Colonic mucosa (tissue), 4 donors: ENCODE data around the gene PRMT7. TPM values are rescaled to one million over a fixed set of nuclear protein-coding genes. Genes with fewer than 3 reads are reported as not detected.

Experiments used
- DNase-seq: peaks from one replicate; pipeline ENCODE4 v3.0.0-alpha.2; 2020
- H3K27ac ChIP-seq: fragments of 200-600 bp; one replicate; pipeline ENCODE4 v1.8.0; 2021
- H3K27me3 ChIP-seq: fragments of 200-600 bp; one replicate; pipeline ENCODE4 v1.8.0; 2021
- H3K36me3 ChIP-seq: fragments of 200-600 bp; one replicate; pipeline ENCODE4 v1.8.0; 2021
- H3K4me1 ChIP-seq: fragments of 200-600 bp; one replicate; pipeline ENCODE4 v1.8.0; 2021; ENCODE audit warnings: mild to moderate bottlenecking
- H3K4me3 ChIP-seq: fragments of 200-600 bp; one replicate; pipeline ENCODE4 v1.8.0; 2021
- H3K9ac ChIP-seq, 2 donors: one replicate each; pipeline ENCODE4 v1.7.0; 2013; ENCODE audit warnings: control low read depth in 2 of 2, low read depth in 2 of 2, low read length in 2 of 2
- H3K9me3 ChIP-seq: fragments of 200-600 bp; one replicate; pipeline ENCODE4 v1.8.0; 2021
- intact Hi-C: fragments of 100-400 bp; cut with DNase I; formaldehyde crosslinking; loops from one replicate; pipeline ENCODE4 v1.14.1; 2022
- total RNA-seq, 2 donors: library from RNA; stranded (reverse); fragmentation: NEBNext Ultra II Directional in 1 of 2; extraction: Animal tissue kit (Norgen Biotek cat#: 25700) in 1 of 2; gene quantifications; one replicate each; pipeline ENCODE4 v1.2.1, GENCODE V29; 2021
- TF ChIP-seq, protein P1 (sequence below): fragments of 200-600 bp; IDR thresholded peaks from one replicate; pipeline ENCODE4 v1.8.0; 2022; ENCODE audit warnings: antibody characterized with exemption, mild to moderate bottlenecking
- donor health status: healthy.
- donor health status: DM: no; HTN: no; CAD: no.
- donor health status: DM: no; HTN: no; CAD: no.

Gene PRMT7
- total RNA-seq, 2 donors from 2014 or later, result 18.0 to 45.4 TPM

GRCh38 chr16:68281368-68282063 is 29.3 kb upstream of the PRMT7 start:
- no peaks in the 10 kb centered on the region for H3K9me3 ChIP-seq
- H3K36me3 ChIP-seq, result no peaks in the 10 kb centered on the region
- TF ChIP-seq, protein P1, sequence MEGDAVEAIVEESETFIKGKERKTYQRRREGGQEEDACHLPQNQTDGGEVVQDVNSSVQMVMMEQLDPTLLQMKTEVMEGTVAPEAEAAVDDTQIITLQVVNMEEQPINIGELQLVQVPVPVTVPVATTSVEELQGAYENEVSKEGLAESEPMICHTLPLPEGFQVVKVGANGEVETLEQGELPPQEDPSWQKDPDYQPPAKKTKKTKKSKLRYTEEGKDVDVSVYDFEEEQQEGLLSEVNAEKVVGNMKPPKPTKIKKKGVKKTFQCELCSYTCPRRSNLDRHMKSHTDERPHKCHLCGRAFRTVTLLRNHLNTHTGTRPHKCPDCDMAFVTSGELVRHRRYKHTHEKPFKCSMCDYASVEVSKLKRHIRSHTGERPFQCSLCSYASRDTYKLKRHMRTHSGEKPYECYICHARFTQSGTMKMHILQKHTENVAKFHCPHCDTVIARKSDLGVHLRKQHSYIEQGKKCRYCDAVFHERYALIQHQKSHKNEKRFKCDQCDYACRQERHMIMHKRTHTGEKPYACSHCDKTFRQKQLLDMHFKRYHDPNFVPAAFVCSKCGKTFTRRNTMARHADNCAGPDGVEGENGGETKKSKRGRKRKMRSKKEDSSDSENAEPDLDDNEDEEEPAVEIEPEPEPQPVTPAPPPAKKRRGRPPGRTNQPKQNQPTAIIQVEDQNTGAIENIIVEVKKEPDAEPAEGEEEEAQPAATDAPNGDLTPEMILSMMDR, result no peak
- no peak for DNase-seq
- no peaks in the 10 kb centered on the region for H3K4me1 ChIP-seq
- H3K27ac ChIP-seq, result no peak overlapping the region
- H3K27me3 ChIP-seq, result no peaks in the 10 kb centered on the region
- no peak overlapping the region for H3K4me3 ChIP-seq
- intact Hi-C loops, result no loop called here
- H3K9ac ChIP-seq, result peak overlapping the region; percentile 4 to 19

DNA sequence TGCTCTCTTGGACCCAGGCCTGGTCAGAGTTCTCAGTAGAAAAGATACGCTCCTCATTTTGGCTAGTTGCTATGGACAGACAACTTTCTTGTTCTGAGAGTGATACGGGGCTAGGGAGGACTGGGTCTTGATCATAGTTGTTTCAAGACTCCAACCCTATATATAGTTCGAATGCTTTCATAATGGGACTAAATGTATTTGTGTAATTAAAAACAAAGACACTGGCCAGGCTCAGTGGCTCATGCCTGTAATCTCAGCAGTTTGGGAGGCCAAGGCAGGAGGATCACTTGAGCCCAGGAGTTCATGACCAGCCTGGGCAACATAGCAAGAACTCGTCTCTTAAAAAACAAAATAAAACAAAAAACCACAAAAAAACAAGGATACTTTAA is 28.8 kb upstream of the PRMT7 start:
- Histone ChIP-seq H3K9ac (no peak overlapping the region), H3K36me3 (no peaks in the 10 kb centered on the region), H3K9me3 (no peaks in the 10 kb centered on the region), H3K4me1 (peaks cover 2% of the 10 kb centered on the region), H3K27ac (no peak overlapping the region), H3K4me3 (no peak overlapping the region), H3K27me3 (no peaks in the 10 kb centered on the region)
- TF ChIP-seq, protein P1, result no peak
- DNase-seq, result no peak
- intact Hi-C loops, result no loop called here

- TF ChIP-seq, protein P1, result no peak
- intact Hi-C loops, result no loop called here
- no peaks in the 10 kb centered on the region for H3K9me3 ChIP-seq
- peak overlapping the region; percentile 9 for H3K27ac ChIP-seq
- peaks cover 5% of the 10 kb centered on the region for H3K4me1 ChIP-seq
- no peaks in the 10 kb centered on the region for H3K36me3 ChIP-seq
- no peak for DNase-seq
- no peak overlapping the region for H3K4me3 ChIP-seq
- H3K9ac ChIP-seq, result peak overlapping the region in 1 of 2 donors; percentile 55
- H3K27me3 ChIP-seq, result no peaks in the 10 kb centered on the region
These were observed 27.5 kb upstream of the PRMT7 start for GRCh38 chr16:68283346-68283745.

DNA sequence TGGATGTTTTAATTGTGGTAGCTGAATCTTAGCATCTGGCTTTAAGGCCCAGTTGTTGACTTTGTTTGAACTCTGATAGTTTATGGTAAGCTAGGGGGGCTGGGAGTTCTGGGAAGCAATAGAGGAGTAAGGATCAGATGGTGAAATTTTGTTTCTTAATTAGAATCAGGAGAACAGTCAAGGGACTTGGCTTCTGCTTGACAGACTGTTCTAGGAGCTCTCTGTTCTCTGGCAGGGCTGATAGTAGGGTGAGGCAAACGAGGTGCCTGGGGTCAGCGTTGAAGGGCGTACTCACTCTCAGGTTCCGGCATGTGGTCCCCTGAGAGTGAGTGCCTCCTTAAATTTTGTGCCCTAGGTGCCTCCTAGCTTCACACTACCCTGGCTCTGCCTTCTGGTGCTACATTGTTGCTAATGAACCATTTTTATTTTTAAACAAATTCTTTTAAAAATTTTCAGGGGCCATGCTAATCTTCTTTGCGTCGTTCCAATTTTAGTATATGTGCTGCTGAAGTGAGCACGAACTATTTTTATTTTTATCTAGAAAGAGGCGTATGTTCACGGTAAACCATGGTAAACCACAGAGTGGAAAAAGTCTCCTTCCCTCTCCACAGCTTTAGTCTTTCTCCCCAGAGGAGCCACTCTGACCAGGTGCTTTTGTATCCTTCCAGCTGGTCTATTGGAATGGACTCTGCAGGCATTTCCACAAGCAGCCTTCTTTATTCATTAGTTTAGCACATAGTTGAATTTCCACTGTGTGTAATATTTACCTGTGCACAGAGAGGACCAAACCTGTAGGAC is 26.8 kb upstream of the PRMT7 start:
- Histone ChIP-seq H3K36me3 (no peaks in the 10 kb centered on the region), H3K9me3 (no peaks in the 10 kb centered on the region), H3K4me3 (no peak overlapping the region), H3K9ac (peak overlapping the region; percentile 5 to 55), H3K4me1 (peaks cover 5% of the 10 kb centered on the region), H3K27me3 (no peaks in the 10 kb centered on the region), H3K27ac (peak overlapping the region; percentile 9)
- DNase-seq, result no peak
- intact Hi-C loops, result no loop called here
- TF ChIP-seq, protein P1, result no peak

- DNase-seq, result no peak
- Histone ChIP-seq H3K27me3 (no peaks in the 10 kb centered on the region), H3K9ac (no peak overlapping the region), H3K27ac (peak overlapping the region; percentile 11), H3K9me3 (no peaks in the 10 kb centered on the region), H3K36me3 (no peaks in the 10 kb centered on the region), H3K4me1 (peaks cover 7% of the 10 kb centered on the region), H3K4me3 (no peak overlapping the region)
- intact Hi-C loops, result no loop called here
- TF ChIP-seq, protein P1, result no peak
These were observed 26.0 kb upstream of the PRMT7 start for GRCh38 chr16:68284847-68285246.
